OCI-LY1 (cell line): Measurements from ENCODE around the gene FAM78A.

Source experiments
- H2AFZ ChIP-seq: fragments of 200-600 bp; sonication (generic), shearing (Covaris generic); 2 replicates; pipeline ENCODE4 v1.6.0; 2014; ENCODE audit warnings: antibody characterized with exemption, mild to moderate bottlenecking, low read length
- H3F3A ChIP-seq: fragments of 200-600 bp; sonication (generic), shearing (Covaris generic); 2 replicates; pipeline ENCODE4 v1.6.0; 2014; ENCODE audit warnings: mild to moderate bottlenecking, antibody characterized with exemption, low read length, moderate library complexity; ENCODE audit not compliant: insufficient read depth
- H3K27ac ChIP-seq: fragments of 200-600 bp; sonication (generic); 2 replicates; pipeline ENCODE4 v1.5.1; 2014; ENCODE audit warnings: low read length, mixed run types, mild to moderate bottlenecking, low read depth; ENCODE audit not compliant: poor library complexity, severe bottlenecking
- H3K27me3 ChIP-seq: fragments of 200-600 bp; sonication (generic); 2 replicates; pipeline ENCODE4 v1.6.0; 2014; ENCODE audit warnings: antibody characterized with exemption, mild to moderate bottlenecking, low read length, moderate library complexity; ENCODE audit not compliant: insufficient read depth
- H3K36me3 ChIP-seq: fragments of 200-600 bp; sonication (generic); 2 replicates; pipeline ENCODE4 v1.6.1; 2014; ENCODE audit warnings: mild to moderate bottlenecking, antibody characterized with exemption, low read length, moderate library complexity, mixed read lengths; ENCODE audit not compliant: insufficient read depth
- H3K4me1 ChIP-seq: fragments of 200-600 bp; sonication (generic); 2 replicates; pipeline ENCODE4 v1.5.1; 2014; ENCODE audit warnings: mild to moderate bottlenecking, low read length, moderate library complexity; ENCODE audit not compliant: insufficient read depth, severe bottlenecking
- H3K4me2 ChIP-seq: fragments of 200-600 bp; sonication (generic), shearing (Covaris generic); 2 replicates; pipeline ENCODE4 v1.6.1; 2014; ENCODE audit warnings: low read length
- H3K4me3 ChIP-seq: fragments of 200-600 bp; sonication (generic); 2 replicates; pipeline ENCODE4 v1.5.1; 2014; ENCODE audit warnings: low read length, low read depth, mild to moderate bottlenecking, mixed read lengths; ENCODE audit not compliant: poor library complexity, severe bottlenecking
- H3K79me2 ChIP-seq: fragments of 200-600 bp; shearing (Covaris generic); 2 replicates; pipeline ENCODE4 v1.6.1; 2016; ENCODE audit warnings: mixed run types, low read length, mixed read lengths; ENCODE audit not compliant: insufficient read depth
- H3K9ac ChIP-seq: fragments of 200-600 bp; sonication (generic), shearing (Covaris generic); 2 replicates; pipeline ENCODE4 v1.6.1; 2014; ENCODE audit warnings: mild to moderate bottlenecking, low read length, mixed read lengths
- H3K9me2 ChIP-seq: fragments of 200-600 bp; sonication (generic), shearing (Covaris generic); 2 replicates; pipeline ENCODE4 v1.6.1; 2014; ENCODE audit warnings: low read depth, mild to moderate bottlenecking, low read length, mixed read lengths
- H3K9me3 ChIP-seq: fragments of 200-600 bp; shearing (Covaris generic); 2 replicates; pipeline ENCODE4 v1.6.1; 2014; ENCODE audit warnings: low read length, mixed read lengths
- H4K20me1 ChIP-seq: fragments of 200-600 bp; sonication (generic), shearing (Covaris generic); 2 replicates; pipeline ENCODE4 v1.6.0; 2016; ENCODE audit warnings: mild to moderate bottlenecking, low read length; ENCODE audit not compliant: insufficient read depth
- EZH2 ChIP-seq: fragments of 200-600 bp; sonication (generic), shearing (Covaris generic); IDR thresholded peaks from 2 replicates; pipeline ENCODE4 v1.8.0; 2017; ENCODE audit warnings: borderline replicate concordance, mixed run types, mild to moderate bottlenecking, antibody characterized with exemption, low read length, moderate library complexity, mixed read lengths
- TF ChIP-seq, protein P1 (sequence below): fragments of 200-600 bp; sonication (generic), shearing (Covaris generic); IDR thresholded peaks from 2 replicates; pipeline ENCODE4 v1.5.1; 2017; ENCODE audit warnings: mild to moderate bottlenecking, antibody characterized with exemption, low read length, moderate library complexity, mixed read lengths

The FAM78A gene

DNA sequence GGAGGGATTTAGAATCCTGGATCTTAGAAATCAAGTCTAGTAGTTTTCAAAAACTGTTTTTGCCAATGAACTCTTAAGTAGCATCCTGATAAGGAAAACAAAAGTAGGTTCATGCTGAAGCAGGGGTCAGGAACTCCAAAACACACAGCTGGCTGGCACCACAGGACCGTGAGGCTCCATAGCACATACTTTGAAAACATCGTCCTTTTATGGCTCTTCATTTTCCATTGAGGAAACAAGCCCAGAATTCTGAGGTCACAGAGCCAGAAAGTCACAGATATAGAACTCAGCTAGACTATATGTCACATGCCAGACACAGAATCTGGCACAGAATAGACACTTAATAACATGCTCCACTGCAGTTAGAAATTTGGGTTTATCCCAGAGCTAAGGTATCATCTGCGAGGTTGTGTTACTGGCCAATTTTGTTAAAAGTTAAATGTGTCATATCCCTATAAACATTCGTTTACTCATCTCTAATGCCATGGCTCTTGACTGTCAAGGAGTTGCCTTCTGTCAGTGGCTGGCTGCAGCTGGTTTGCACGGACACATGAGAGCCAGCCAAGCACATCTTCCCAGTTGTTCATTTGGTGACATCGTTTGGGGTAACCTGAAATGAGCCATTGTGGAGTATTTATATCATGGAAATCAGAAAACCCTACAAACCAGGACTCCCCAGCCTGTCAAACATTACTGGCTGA is 58.8 kb downstream of the FAM78A start:
- no peaks in the 10 kb centered on the region for H3K79me2 ChIP-seq
- H3K4me2 ChIP-seq = no peak overlapping the region
- TF ChIP-seq, protein P1, sequence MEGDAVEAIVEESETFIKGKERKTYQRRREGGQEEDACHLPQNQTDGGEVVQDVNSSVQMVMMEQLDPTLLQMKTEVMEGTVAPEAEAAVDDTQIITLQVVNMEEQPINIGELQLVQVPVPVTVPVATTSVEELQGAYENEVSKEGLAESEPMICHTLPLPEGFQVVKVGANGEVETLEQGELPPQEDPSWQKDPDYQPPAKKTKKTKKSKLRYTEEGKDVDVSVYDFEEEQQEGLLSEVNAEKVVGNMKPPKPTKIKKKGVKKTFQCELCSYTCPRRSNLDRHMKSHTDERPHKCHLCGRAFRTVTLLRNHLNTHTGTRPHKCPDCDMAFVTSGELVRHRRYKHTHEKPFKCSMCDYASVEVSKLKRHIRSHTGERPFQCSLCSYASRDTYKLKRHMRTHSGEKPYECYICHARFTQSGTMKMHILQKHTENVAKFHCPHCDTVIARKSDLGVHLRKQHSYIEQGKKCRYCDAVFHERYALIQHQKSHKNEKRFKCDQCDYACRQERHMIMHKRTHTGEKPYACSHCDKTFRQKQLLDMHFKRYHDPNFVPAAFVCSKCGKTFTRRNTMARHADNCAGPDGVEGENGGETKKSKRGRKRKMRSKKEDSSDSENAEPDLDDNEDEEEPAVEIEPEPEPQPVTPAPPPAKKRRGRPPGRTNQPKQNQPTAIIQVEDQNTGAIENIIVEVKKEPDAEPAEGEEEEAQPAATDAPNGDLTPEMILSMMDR = no peak
- no peak for TF ChIP-seq EZH2
- no peaks in the 10 kb centered on the region for H3K27me3 ChIP-seq
- no peaks in the 10 kb centered on the region for H4K20me1 ChIP-seq
- H2AFZ ChIP-seq = no peak overlapping the region
- no peaks in the 10 kb centered on the region for H3K4me1 ChIP-seq
- H3K27ac ChIP-seq = no peak overlapping the region
- no peak overlapping the region for H3K4me3 ChIP-seq
- H3F3A ChIP-seq = 0 out of 2 replicates have a peak, but pooled peaks cover under 1% of the 10 kb centered on the region
- H3K9me2 ChIP-seq = no peaks in the 10 kb centered on the region
- peaks cover 5% of the 10 kb centered on the region for H3K36me3 ChIP-seq
- H3K9ac ChIP-seq = no peak overlapping the region
- H3K9me3 ChIP-seq = no peaks in the 10 kb centered on the region

DNA sequence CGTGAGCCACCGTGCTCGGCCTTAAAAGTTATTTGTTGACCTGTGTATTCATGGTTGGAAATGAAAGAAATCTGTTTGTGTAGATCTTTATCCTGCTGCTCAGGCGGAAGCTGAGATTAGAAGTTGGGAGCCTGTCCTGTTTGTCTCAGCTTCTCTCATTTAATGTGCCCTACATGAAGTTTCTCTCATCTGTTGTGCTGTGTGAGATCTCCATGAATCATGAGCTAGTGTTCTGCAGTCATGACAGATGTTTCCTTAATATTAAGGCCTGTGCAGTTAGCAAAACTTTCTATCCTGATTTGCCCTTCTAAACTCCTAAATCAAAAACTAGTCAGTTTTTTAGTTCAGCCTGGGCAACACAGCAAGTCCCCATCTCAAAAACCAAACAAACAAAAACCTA is 59.5 kb downstream of the FAM78A start:
- H3K4me1 ChIP-seq = no peaks in the 10 kb centered on the region
- TF ChIP-seq, protein P1 = no peak
- TF ChIP-seq EZH2 = no peak
- no peaks in the 10 kb centered on the region for H3K9me2 ChIP-seq
- no peaks in the 10 kb centered on the region for H4K20me1 ChIP-seq
- H2AFZ ChIP-seq = no peak overlapping the region
- no peaks in the 10 kb centered on the region for H3K79me2 ChIP-seq
- H3K27me3 ChIP-seq = no peaks in the 10 kb centered on the region
- no peak overlapping the region for H3K27ac ChIP-seq
- no peak overlapping the region for H3K4me2 ChIP-seq
- no peaks in the 10 kb centered on the region for H3F3A ChIP-seq
- H3K9me3 ChIP-seq = no peaks in the 10 kb centered on the region
- peaks cover 5% of the 10 kb centered on the region for H3K36me3 ChIP-seq
- no peak overlapping the region for H3K4me3 ChIP-seq
- no peak overlapping the region for H3K9ac ChIP-seq

DNA sequence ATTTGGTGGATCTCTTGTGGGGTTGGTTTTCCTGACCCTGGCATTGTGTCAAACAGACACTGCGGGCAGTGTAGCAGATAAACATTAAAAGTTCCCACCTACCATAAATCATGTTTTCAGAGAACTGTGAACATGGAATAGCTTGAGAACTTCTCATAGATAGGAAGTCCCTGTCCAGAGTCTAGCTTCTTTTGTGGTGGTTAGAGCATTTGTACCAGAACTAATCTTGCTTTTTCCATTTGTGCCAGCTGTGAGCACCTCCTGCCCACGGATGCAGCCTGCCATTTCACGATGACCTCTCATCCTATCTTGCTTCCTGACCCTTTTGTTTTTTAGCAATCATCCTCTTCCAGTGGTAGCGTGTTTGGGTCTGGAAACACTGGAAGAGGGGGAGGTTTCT is 61.4 kb downstream of the FAM78A start:
- H3K36me3 ChIP-seq = peaks cover 13% of the 10 kb centered on the region
- H4K20me1 ChIP-seq = no peaks in the 10 kb centered on the region
- no peaks in the 10 kb centered on the region for H3K9me3 ChIP-seq

More for the DNA sequence above, 61.4 kb downstream of the FAM78A start:
- H3K79me2 ChIP-seq = no peaks in the 10 kb centered on the region
- TF ChIP-seq, protein P1 = no peak
- no peak for TF ChIP-seq EZH2
- no peak overlapping the region for H3K4me2 ChIP-seq
- H3K4me3 ChIP-seq = no peak overlapping the region
- H3K9me2 ChIP-seq = no peaks in the 10 kb centered on the region
- no peak overlapping the region for H3K27ac ChIP-seq
- H3K27me3 ChIP-seq = no peaks in the 10 kb centered on the region
- no peak overlapping the region for H2AFZ ChIP-seq
- no peaks in the 10 kb centered on the region for H3F3A ChIP-seq
- H3K9ac ChIP-seq = no peak overlapping the region
- no peaks in the 10 kb centered on the region for H3K4me1 ChIP-seq
